Nucleus accumbens (tissue), 56 donors: ENCODE results near the gene MEIS3.
A peak's percentile ranks its signal among the peaks of the same experiment; 100 is the strongest.
"Not testable (repeated sequence)": the region's sequence is repeated elsewhere in the genome, so short reads cannot be mapped to it uniquely, and the experiment has no call there.

ENCODE experiments used
- DNase-seq, 56 donors: peaks; one replicate each; lab custom pipeline; 2025; lab: John Stamatoyannopoulos, UW

MEIS3 gene

GRCh38 chr19:47390533-47391488, 28.5 kb downstream of the MEIS3 start:
- peak in 1 of 56 donors; percentile 13 for DNase-seq

- no peak for DNase-seq
Observed at GRCh38 chr19:47389150-47389556, 30.2 kb downstream of the MEIS3 start.

DNA sequence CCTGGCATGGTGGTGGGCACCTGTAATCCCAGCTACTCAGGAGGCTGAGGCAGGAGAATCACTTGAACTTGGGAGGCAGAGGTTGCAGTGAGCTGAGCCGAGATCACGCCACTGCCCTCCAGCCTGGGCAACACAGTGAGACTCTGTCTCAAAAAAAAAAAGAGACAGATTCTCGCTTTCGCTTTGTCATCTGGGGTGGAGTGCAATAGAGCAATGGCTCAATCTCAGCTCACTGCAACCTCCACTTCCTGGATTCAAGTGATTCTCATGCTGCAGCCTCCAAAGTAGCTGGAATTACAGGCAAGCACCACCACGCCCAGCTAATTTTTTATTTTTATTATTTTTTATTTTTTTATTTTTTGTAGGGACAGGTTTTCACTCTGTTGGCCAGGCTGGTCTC, 30.6 kb downstream of the MEIS3 start:
- DNase-seq: not testable (repeated sequence)

DNA sequence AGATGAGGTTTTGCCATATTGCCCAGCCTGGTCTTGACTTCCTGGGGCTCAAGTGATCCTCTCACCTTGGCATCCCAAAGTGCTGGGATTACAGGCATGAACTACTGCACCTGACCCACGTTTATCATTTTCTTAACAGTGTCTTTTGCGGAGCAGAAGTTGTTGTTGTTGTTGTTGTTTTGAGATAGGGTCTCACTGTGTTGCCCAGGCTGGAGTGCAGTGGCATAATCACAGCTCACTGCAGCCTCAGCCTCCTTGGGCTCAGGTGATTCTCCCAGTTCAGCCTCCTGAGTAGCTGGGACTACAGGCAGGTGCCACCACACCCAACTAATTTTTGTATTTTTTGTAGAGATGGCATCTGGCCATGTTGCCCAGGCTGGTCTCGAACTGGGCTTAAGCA, 31.7 kb downstream of the MEIS3 start:
- not testable (repeated sequence) for DNase-seq

DNA sequence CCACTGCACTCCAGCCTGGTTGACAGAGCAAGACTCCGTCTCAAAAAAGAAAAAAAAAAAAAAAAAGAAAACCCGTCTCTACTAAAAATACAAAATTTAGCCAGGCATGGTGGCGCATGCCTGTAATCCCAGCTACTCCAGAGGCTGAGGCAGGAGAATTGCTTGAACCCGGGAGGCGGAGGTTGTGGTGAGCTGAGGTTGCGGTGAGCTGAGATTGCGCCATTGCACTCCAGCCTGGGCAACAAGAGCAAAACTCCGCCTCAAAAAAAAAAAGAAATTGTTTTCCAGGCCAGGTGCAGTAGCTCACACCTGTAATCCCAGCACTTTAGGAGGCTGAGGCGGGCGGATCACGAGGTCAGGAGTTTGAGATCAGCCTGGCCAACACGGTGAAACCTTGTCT, 32.7 kb downstream of the MEIS3 start:
- not testable (repeated sequence) for DNase-seq

GRCh38 chr19:47384533-47384932, 34.8 kb downstream of the MEIS3 start:
- not testable (repeated sequence) for DNase-seq

DNA sequence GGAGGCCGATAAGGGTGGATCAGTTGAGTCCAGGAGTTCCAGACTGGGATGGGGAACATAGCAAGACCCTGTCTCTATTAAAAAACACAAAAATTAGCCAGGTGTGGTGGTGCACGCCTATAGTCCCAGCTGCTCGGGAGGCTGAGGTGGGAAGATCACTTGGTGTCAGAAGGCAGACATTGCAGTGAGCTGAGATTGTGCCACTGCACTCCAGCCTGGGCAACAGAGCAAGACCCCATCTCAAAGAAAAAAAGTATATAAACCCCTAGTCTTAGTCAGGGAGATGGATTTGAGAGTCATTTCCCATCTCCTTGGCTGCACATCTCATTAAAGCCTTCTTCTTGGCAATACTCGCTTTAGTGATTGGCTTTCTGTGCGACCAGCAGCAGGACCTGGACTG, 35.4 kb downstream of the MEIS3 start:
- DNase-seq: not testable (repeated sequence)

- no peak for DNase-seq
Observed at GRCh38 chr19:47381653-47382279, 37.6 kb downstream of the MEIS3 start.

DNA sequence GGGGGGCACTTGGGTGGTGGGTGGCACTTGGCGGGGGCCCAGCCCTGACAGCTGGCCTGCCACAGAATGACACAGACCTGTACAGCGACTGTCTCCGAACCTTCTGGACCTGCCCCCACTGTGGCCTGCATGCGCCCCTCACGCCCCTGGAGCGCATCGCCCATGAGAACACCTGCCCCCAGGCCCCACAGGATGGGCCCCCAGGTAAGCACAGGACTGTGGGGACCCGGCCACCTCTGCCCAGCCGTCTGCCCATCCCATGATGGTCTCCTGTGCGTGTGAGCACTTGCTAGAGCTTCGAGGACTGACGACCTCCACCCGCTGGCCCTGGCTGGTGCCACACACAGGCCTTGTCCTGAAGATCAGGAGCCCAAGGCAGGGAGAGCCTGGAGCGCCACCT, 38.2 kb downstream of the MEIS3 start:
- no peak for DNase-seq

DNA sequence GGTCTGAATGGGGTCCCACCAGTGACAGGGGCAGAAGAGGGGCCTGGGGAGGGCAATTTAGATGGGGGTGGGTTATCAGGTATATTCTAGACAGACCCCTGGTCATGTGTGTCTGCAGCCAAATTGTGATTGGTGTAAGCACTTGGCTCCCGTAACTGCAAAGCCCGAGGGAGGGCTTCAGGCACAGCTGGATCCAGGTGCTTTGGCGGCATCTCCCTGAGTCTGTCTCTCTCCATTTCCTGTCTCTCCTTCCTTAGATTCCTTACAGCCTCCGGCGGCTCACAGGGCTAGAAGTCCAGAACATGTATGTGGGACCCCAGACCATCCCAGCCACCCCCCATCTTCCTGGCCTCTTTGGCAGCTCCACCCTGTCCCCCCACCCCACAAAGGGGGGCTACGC, 38.8 kb downstream of the MEIS3 start:
- DNase-seq: no peak

DNA sequence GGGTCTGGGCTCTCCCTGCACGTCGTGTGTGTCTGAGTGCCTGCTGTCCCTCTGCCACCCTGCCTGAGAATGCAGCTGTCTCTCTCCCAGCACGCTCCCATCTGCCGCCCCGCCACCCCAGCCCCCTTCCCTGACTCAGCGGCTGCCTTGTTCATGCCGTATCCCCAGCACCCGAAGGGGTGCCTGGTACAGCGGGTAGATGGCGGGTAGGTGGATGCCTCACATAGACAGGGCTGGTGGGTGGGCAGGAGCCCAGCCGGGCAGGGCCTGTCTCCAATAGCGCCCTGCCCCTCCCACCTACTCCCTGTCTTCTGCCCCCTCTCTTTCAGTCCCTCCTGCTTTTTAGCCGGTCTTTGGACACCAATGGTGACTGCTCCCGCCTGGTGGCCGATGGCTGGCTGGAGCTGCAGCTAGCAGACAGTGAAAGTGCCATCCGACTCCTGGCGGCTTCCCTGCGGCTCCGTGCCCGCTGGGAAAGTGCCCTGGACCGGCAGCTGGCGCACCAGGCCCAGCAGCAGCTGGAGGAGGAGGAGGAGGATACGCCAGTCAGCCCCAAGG, 39.9 kb downstream of the MEIS3 start:
- peak in 51 of 56 donors; percentile 10 to 88 (median 64) for DNase-seq

DNA sequence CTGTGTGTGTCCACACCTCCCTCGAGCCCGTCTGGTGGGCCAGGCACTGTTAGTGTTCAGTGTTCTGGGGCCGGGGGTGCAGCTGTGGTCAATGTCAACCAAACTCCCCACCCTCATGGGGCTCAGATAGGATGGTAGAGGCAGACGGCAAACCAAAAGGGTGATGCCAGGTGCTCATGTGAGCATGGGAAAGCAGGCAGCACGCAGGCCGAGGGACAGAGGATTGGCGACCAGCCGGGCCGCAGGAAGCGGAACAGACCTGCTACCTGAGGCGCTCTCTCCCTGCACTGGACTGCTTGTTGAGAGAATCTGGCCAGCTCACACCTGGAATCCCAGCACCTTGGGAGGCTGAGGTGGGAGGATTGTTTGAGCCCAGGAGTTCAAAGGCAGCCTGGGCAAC, 41.1 kb downstream of the MEIS3 start:
- no peak for DNase-seq

GRCh38 chr19:47377801-47378200, 41.5 kb downstream of the MEIS3 start:
- DNase-seq: no peak

GRCh38 chr19:47377208-47377701, 42.1 kb downstream of the MEIS3 start:
- peak in 14 of 56 donors; percentile 3 to 49 (median 10) for DNase-seq

DNA sequence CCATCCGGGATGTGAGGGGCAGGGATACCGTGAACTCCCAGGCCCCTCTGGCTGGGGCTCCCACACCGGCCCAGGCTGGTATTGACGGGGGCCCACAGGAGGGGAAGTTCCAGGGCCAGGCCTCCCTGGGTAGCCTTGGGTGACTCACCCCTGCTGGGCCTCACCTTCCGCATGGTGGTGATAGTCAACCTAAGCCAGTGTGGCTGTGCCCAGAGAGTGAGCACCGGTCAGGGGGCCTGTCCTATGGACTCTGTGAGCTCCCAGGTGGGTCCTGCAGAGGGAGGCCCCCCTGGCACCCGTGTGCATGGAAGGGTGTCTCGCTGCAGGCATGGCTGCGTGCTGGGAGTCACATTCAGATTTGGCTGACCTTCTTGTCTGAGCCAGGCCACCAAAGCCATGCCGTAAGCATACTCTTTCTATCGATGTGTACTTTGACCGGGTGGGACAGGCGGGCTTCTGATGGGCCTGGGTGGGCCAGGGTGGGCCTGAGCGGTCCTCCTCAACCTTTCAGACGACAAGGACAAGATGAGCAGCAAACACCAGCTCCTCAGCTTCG, 42.7 kb downstream of the MEIS3 start:
- DNase-seq: no peak

GRCh38 chr19:47375694-47376588, 43.4 kb downstream of the MEIS3 start:
- DNase-seq: no peak

GRCh38 chr19:47374876-47375693, 44.2 kb downstream of the MEIS3 start:
- no peak for DNase-seq

GRCh38 chr19:47373246-47374240, 45.8 kb downstream of the MEIS3 start:
- no peak for DNase-seq
